ENCODE data around the gene PITPNM1. TPM values are rescaled to one million over a fixed set of nuclear protein-coding genes. Genes with fewer than 3 reads are reported as not detected.

Gene PITPNM1
- total RNA-seq, 1 donor from 2014 or later, result 55.8 TPM

DNA sequence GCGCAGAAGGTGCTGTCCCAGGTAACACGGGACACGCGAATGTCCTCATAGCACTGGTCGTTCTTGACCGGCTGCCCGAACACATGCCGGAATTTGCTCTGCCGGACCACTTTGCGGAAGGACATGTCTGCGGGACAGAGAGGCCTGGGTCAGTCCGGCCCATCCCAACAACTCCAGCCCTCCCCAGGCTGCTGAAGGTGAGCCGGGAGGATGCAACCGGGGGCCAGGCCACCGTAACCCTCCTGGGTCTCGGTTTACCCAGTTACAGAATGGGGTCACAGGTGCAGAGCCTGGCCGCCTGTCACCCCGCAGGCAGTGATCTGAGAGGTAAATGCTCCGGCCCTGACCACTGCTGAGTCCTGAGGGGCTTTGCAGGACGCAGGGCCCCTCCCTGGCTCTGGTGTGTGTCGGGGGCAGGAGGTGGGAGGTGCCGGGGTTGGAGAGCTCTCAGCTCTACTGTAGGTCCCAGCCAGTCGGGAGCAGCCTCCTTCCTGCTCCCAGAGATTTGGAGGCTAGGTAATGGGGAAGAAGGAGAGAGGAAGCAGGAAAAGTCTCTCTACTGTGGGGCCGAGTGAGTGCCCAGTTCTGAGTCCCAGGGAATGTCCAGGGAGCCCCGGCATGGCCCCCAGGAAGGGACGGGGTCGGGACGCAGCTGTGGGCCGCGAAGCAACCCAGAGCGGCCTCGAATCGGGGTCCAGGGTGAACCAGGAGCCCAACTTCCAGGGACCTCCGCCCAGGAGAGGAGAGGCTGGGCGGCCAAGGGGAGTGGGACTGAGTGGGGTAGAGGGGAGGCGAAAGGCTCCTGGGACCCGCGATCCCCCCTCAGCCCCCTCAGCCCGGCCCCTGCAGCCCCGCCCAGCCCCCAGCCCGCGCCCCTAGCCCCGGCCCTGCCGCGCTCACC lies 62.4 kb downstream of the PITPNM1 start:
- TF ChIP-seq, protein P1, sequence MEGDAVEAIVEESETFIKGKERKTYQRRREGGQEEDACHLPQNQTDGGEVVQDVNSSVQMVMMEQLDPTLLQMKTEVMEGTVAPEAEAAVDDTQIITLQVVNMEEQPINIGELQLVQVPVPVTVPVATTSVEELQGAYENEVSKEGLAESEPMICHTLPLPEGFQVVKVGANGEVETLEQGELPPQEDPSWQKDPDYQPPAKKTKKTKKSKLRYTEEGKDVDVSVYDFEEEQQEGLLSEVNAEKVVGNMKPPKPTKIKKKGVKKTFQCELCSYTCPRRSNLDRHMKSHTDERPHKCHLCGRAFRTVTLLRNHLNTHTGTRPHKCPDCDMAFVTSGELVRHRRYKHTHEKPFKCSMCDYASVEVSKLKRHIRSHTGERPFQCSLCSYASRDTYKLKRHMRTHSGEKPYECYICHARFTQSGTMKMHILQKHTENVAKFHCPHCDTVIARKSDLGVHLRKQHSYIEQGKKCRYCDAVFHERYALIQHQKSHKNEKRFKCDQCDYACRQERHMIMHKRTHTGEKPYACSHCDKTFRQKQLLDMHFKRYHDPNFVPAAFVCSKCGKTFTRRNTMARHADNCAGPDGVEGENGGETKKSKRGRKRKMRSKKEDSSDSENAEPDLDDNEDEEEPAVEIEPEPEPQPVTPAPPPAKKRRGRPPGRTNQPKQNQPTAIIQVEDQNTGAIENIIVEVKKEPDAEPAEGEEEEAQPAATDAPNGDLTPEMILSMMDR (IDR thresholded peaks at IDR 0.05; ENCODE audit: unreplicated experiment), result no peak
- H3K9me3 Mint-ChIP-seq, result no peaks in the 10 kb centered on the region
- DNase-seq (ENCODE audit: low spot score in 2 of 2, unreplicated experiment in 2 of 2), result no peak
- H3K4me3 Mint-ChIP-seq, result peak overlapping the region; percentile 81
- peaks cover 14% of the 10 kb centered on the region for H3K4me1 Mint-ChIP-seq
- no peaks in the 10 kb centered on the region for H3K27me3 Mint-ChIP-seq (ENCODE audit: low read depth)
- no peaks in the 10 kb centered on the region for H3K36me3 Mint-ChIP-seq
- peak overlapping the region; percentile 97 for H3K27ac Mint-ChIP-seq

Small RNAs within 50 kb of the gene (microRNA-seq; reads per million reads assigned to microRNA genes)
- gene MIR6752, result 0.88 reads per million

Other genes with a start within 250 kb of the PITPNM1 start
- gene GRK2, start 238.9 kb downstream of the PITPNM1 start, total RNA-seq, result 46.4 to 48.4 TPM (median 46.5 TPM) in 3 replicates
- 71.3 to 78.5 TPM (median 76.5 TPM) in 3 replicates for gene ANKRD13D, start 216.1 kb downstream of the PITPNM1 start, total RNA-seq
- gene SSH3, start 201.8 kb downstream of the PITPNM1 start, total RNA-seq, result 50.4 to 59.0 TPM (median 55.4 TPM) in 3 replicates
- gene POLD4, start 151.8 kb downstream of the PITPNM1 start, total RNA-seq, result 32.0 to 37.9 TPM (median 32.2 TPM) in 3 replicates
- gene CLCF1, start 131.8 kb downstream of the PITPNM1 start, total RNA-seq, result 5.9 to 6.3 TPM (median 6.1 TPM) in 3 replicates
- gene RAD9A, start 113.4 kb downstream of the PITPNM1 start, total RNA-seq, result 44.7 to 48.8 TPM (median 48.7 TPM) in 3 replicates
- 103 to 107 TPM (median 103 TPM) in 3 replicates for gene PPP1CA, start 103.5 kb downstream of the PITPNM1 start, total RNA-seq
- 0.41 to 0.82 TPM (median 0.74 TPM) in 3 replicates for gene TBC1D10C, start 101.3 kb downstream of the PITPNM1 start, total RNA-seq
- gene CARNS1, start 89.7 kb downstream of the PITPNM1 start, total RNA-seq, result 19.5 to 24.6 TPM (median 21.1 TPM) in 3 replicates
- 59.7 to 63.1 TPM (median 62.2 TPM) in 3 replicates for gene RPS6KB2, start 76.9 kb downstream of the PITPNM1 start, total RNA-seq
- 1.4 to 1.8 TPM (median 1.6 TPM) in 3 replicates for gene PTPRCAP, start 67.7 kb downstream of the PITPNM1 start, total RNA-seq
- gene CORO1B, start 61.9 kb downstream of the PITPNM1 start, total RNA-seq, result 70.2 to 75.7 TPM (median 71.7 TPM) in 3 replicates
- gene GPR152, start 52.6 kb downstream of the PITPNM1 start, total RNA-seq, result 0.16 TPM in 1 of 3 replicates, not detected in the others
- gene CABP4, start 50.0 kb downstream of the PITPNM1 start, total RNA-seq, result 0.29 to 0.43 TPM (median 0.33 TPM) in 3 replicates
- gene TMEM134, start 36.1 kb downstream of the PITPNM1 start, total RNA-seq, result 64.3 to 69.3 TPM (median 67.8 TPM) in 3 replicates
- 43.6 to 45.2 TPM (median 44.6 TPM) in 3 replicates for gene AIP, start 22.3 kb downstream of the PITPNM1 start, total RNA-seq
- gene CDK2AP2, start 2.8 kb upstream of the PITPNM1 start, total RNA-seq, result 16.6 to 17.6 TPM (median 17.4 TPM) in 3 replicates
- not detected in 3 replicates for gene CABP2, start 18.1 kb upstream of the PITPNM1 start, total RNA-seq
- 875 to 906 TPM (median 905 TPM) in 3 replicates for gene GSTP1, start 78.4 kb upstream of the PITPNM1 start, total RNA-seq
- 179 to 187 TPM (median 180 TPM) in 3 replicates for gene NDUFV1, start 101.6 kb upstream of the PITPNM1 start, total RNA-seq
- 5.0 to 6.2 TPM (median 5.6 TPM) in 3 replicates for gene NUDT8, start 124.6 kb upstream of the PITPNM1 start, total RNA-seq
- not detected in 3 replicates for gene TBX10, start 134.4 kb upstream of the PITPNM1 start, total RNA-seq
- not detected in 3 replicates for gene ACY3, start 145.4 kb upstream of the PITPNM1 start, total RNA-seq
- gene ALDH3B2, start 169.3 kb upstream of the PITPNM1 start, total RNA-seq, result 2.5 to 3.1 TPM (median 2.7 TPM) in 3 replicates